Skeletal muscle tissue (tissue), 4 donors: Measurements from ENCODE around the gene HDHD5. TPM values are rescaled to one million over a fixed set of nuclear protein-coding genes. Genes with fewer than 3 reads are reported as not detected.
A peak's percentile ranks its signal among the peaks of the same experiment; 100 is the strongest.

ENCODE experiments used
- H3K27ac ChIP-seq: one replicate; pipeline ENCODE4 v1.7.0; 2013; ENCODE audit warnings: mild to moderate bottlenecking, low read depth, low read length, inconsistent platforms
- H3K27me3 ChIP-seq, 3 donors: one replicate each; pipeline ENCODE4 v1.7.0; 2013; ENCODE audit warnings: low read length in 3 of 3; ENCODE audit not compliant: control insufficient read depth in 3 of 3, insufficient read depth in 3 of 3
- H3K36me3 ChIP-seq, 3 donors: one replicate each; pipeline ENCODE4 v1.7.0; 2013; ENCODE audit warnings: low read length in 3 of 3; ENCODE audit not compliant: control insufficient read depth in 3 of 3, insufficient read depth in 3 of 3
- H3K4me1 ChIP-seq, 3 donors: one replicate each; pipeline ENCODE4 v1.7.0; 2013; ENCODE audit warnings: low read length in 3 of 3, mild to moderate bottlenecking in 3 of 3; ENCODE audit not compliant: control insufficient read depth in 3 of 3, insufficient read depth in 3 of 3
- H3K4me3 ChIP-seq, 3 donors: one replicate each; pipeline ENCODE4 v1.7.0; 2013; ENCODE audit warnings: low read length in 3 of 3
- H3K9ac ChIP-seq, 3 donors: one replicate each; pipeline ENCODE4 v1.7.0; 2013; ENCODE audit warnings: low read length in 3 of 3, mild to moderate bottlenecking in 3 of 3, moderate library complexity in 2 of 3, low read depth in 1 of 3
- H3K9me3 ChIP-seq, 3 donors: one replicate each; pipeline ENCODE4 v1.7.0; 2013; ENCODE audit warnings: low read length in 3 of 3; ENCODE audit not compliant: control insufficient read depth in 3 of 3
- total RNA-seq: library from RNA; depleted of rRNA; stranded (reverse); fragments of >200 nt; gene quantifications from one replicate; pipeline ENCODE4 v1.2.3, GENCODE V29; 2014
- donor health status: Osteomylitis.

The HDHD5 gene
- total RNA-seq, 1 donor from 2014 or later, result 42.8 TPM

- Histone ChIP-seq H3K27me3 (no peaks in the 10 kb centered on the region), H3K36me3 (no peaks in the 10 kb centered on the region), H3K4me1 (peaks cover 13 to 19% (median 17%) of the 10 kb centered on the region in 3 donors), H3K27ac (no peak overlapping the region), H3K4me3 (no peak overlapping the region), H3K9me3 (no peaks in the 10 kb centered on the region), H3K9ac (no peak overlapping the region)
Measured at GRCh38 chr22:17130199-17130598, 28.9 kb downstream of the HDHD5 start.

GRCh38 chr22:17121233-17122195, 37.6 kb downstream of the HDHD5 start, which contains the start of gene TMEM121B:
Gene TMEM121B, minus strand, starts transcription at chr22:17121360. Its CDS starts 233 bp downstream, at chr22:17121127.
- peak within 1 kb of the TSS; percentile 43 to 75 (median 56) for H3K9ac ChIP-seq
- peak within 1 kb of the TSS; percentile 51 to 78 (median 67) for H3K4me3 ChIP-seq
- peaks cover 10 to 24% (median 24%) of the 10 kb centered on the region in 3 donors for H3K4me1 ChIP-seq
- H3K36me3 ChIP-seq, result no peaks in the 10 kb centered on the region
- H3K27me3 ChIP-seq, result peaks cover 0 to 9% (median 7%) of the 10 kb centered on the region in 3 donors
- H3K27ac ChIP-seq, result no peak within 1 kb of the TSS
- H3K9me3 ChIP-seq, result no peaks in the 10 kb centered on the region

- Histone ChIP-seq H3K36me3 (no peaks in the 10 kb centered on the region), H3K27me3 (peaks cover 0 to 9% (median 7%) of the 10 kb centered on the region in 3 donors), H3K27ac (no peak overlapping the region), H3K4me1 (peaks cover 10 to 27% (median 24%) of the 10 kb centered on the region in 3 donors), H3K4me3 (peak overlapping the region in 2 of 3 donors; percentile 43 to 45), H3K9ac (peak overlapping the region in 1 of 3 donors; percentile 64), H3K9me3 (no peaks in the 10 kb centered on the region)
Measured at GRCh38 chr22:17120711-17121232, 38.3 kb downstream of the HDHD5 start.

GRCh38 chr22:17120281-17120680, 38.8 kb downstream of the HDHD5 start:
- Histone ChIP-seq H3K27me3 (peaks cover 0 to 9% (median 7%) of the 10 kb centered on the region in 3 donors), H3K27ac (no peak overlapping the region), H3K4me3 (peak overlapping the region in 1 of 3 donors; percentile 45), H3K4me1 (peaks cover 10 to 27% (median 24%) of the 10 kb centered on the region in 3 donors), H3K9ac (no peak overlapping the region), H3K9me3 (no peaks in the 10 kb centered on the region), H3K36me3 (no peaks in the 10 kb centered on the region)

- Histone ChIP-seq H3K4me3 (peak overlapping the region in 2 of 3 donors; percentile 49 to 57), H3K4me1 (peaks cover 10 to 27% (median 24%) of the 10 kb centered on the region in 3 donors), H3K9me3 (no peaks in the 10 kb centered on the region), H3K36me3 (no peaks in the 10 kb centered on the region), H3K27ac (no peak overlapping the region), H3K27me3 (peaks cover 0 to 9% (median 7%) of the 10 kb centered on the region in 3 donors), H3K9ac (no peak overlapping the region)
Measured at GRCh38 chr22:17119481-17120202, 39.4 kb downstream of the HDHD5 start.

DNA sequence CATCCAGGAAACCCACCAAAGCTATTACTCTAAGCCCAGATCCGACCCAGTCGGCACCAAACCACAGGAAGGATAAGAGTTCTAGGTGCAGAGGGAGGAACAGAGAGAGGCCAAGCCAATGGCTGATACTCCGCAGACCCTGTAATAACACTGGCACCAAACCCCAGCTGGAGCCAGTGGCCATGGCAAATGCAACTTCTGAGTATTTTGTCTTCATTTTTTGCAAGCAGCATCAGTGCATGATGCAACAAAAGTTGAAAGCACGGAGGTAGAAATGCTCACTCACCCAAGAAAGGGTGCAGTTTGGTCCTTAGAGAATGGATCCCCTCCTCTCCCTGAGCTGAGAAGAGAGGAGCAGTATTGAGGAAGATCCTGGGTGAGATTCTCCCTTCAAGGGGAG, 40.7 kb downstream of the HDHD5 start:
- Histone ChIP-seq H3K27ac (no peak overlapping the region), H3K9me3 (no peaks in the 10 kb centered on the region), H3K36me3 (no peaks in the 10 kb centered on the region), H3K4me1 (peaks cover 10 to 27% (median 24%) of the 10 kb centered on the region in 3 donors), H3K4me3 (no peak overlapping the region), H3K27me3 (peaks cover 0 to 9% (median 7%) of the 10 kb centered on the region in 3 donors), H3K9ac (no peak overlapping the region)

DNA sequence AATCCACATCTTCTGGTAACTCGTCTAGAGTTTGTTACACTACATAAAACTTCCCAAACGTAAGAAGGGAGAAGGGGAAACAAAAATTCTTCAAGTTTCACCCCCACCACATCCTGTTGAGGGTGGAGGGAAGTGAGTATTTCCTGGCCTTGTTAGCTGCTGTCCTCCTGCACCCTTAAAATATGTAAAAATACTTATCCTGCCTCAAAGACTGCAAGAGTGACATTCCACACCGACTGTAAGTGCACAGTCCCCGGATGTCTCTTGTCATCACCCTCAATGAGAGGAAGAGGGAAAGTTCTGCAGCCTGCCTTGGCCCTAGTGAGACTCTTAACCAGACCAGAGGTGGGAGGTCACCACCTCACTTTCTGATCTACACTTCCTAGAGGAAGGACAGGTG, 41.2 kb downstream of the HDHD5 start:
- no peaks in the 10 kb centered on the region for H3K9me3 ChIP-seq
- H3K27ac ChIP-seq, result no peak overlapping the region
- peaks cover 0 to 9% (median 7%) of the 10 kb centered on the region in 3 donors for H3K27me3 ChIP-seq
- H3K4me3 ChIP-seq, result no peak overlapping the region
- H3K4me1 ChIP-seq, result peaks cover 10 to 27% (median 24%) of the 10 kb centered on the region in 3 donors
- H3K9ac ChIP-seq, result no peak overlapping the region
- no peaks in the 10 kb centered on the region for H3K36me3 ChIP-seq

DNA sequence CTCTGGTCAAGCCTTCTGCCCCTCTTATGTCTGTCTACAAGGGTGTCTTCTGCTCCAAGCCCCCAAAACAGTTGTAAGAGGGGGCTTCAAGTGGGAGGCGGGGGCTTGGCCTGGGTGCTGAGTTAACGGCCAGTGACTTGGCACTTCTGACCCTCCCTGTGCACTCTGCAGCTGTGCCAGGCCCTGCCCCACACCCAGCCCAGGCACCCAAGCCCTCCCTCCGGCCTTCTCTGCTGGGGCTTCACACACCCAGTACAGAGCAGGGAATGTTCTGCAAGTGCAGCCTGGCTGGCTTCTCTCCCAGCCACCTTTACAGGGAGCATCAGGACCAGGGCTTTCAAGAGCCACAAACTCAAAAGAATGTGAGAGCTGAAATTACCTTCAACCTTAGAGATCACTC, 41.7 kb downstream of the HDHD5 start:
- Histone ChIP-seq H3K4me1 (peaks cover 10 to 27% (median 24%) of the 10 kb centered on the region in 3 donors), H3K27me3 (peaks cover 0 to 9% (median 7%) of the 10 kb centered on the region in 3 donors), H3K27ac (no peak overlapping the region), H3K9ac (no peak overlapping the region), H3K36me3 (no peaks in the 10 kb centered on the region), H3K4me3 (no peak overlapping the region), H3K9me3 (no peaks in the 10 kb centered on the region)

GRCh38 chr22:17116572-17117330, 42.3 kb downstream of the HDHD5 start:
- no peaks in the 10 kb centered on the region for H3K9me3 ChIP-seq
- peaks cover 10 to 23% (median 23%) of the 10 kb centered on the region in 3 donors for H3K4me1 ChIP-seq
- H3K36me3 ChIP-seq, result no peaks in the 10 kb centered on the region
- H3K27ac ChIP-seq, result no peak overlapping the region
- H3K4me3 ChIP-seq, result no peak overlapping the region
- peaks cover 0 to 4% (median 2%) of the 10 kb centered on the region in 3 donors for H3K27me3 ChIP-seq
- no peak overlapping the region for H3K9ac ChIP-seq
